GM18951 (cell line): ENCODE measurements around the gene EMP2.
"Not testable (repeated sequence)": the region's sequence is repeated elsewhere in the genome, so short reads cannot be mapped to it uniquely, and the experiment has no call there.

Source experiments
- POLR2A ChIP-seq: IDR thresholded peaks from 4 replicates; pipeline ENCODE4 v1.6.1; 2011; ENCODE audit warnings: mild to moderate bottlenecking; ENCODE audit not compliant: insufficient read length, insufficient read depth; ENCODE audit errors: extremely low read depth
- in situ Hi-C: fragments of 300-500 bp; cut with MboI; formaldehyde crosslinking; loops from one replicate; pipeline ENCODE4 v1.12.0; 2022; ENCODE audit warnings: low sequenced_read_pairs, mixed read lengths, inconsistent platforms; ENCODE audit not compliant: unreplicated experiment

The EMP2 gene

GRCh38 chr16:10543231-10543977 lies 37.0 kb downstream of the EMP2 start:
- in situ Hi-C loops = no loop called here

GRCh38 chr16:10541366-10541765 lies 39.0 kb downstream of the EMP2 start:
- no peak for TF ChIP-seq POLR2A
- in situ Hi-C loops = no loop called here

More at GRCh38 chr16:10543231-10543977, 37.0 kb downstream of the EMP2 start:
- no peak for TF ChIP-seq POLR2A

- no peak for TF ChIP-seq POLR2A
- in situ Hi-C loops = no loop called here
Observed at GRCh38 chr16:10539793-10540192, 40.6 kb downstream of the EMP2 start.

GRCh38 chr16:10539236-10539635 lies 41.2 kb downstream of the EMP2 start:
- in situ Hi-C loops = no loop called here
- no peak for TF ChIP-seq POLR2A

GRCh38 chr16:10538583-10538982 lies 41.8 kb downstream of the EMP2 start:
- no peak for TF ChIP-seq POLR2A
- in situ Hi-C loops = no loop called here

- in situ Hi-C loops = no loop called here
- no peak for TF ChIP-seq POLR2A
Observed at GRCh38 chr16:10537946-10538345, 42.5 kb downstream of the EMP2 start.

GRCh38 chr16:10536814-10537389 lies 43.5 kb downstream of the EMP2 start:
- in situ Hi-C loops = no loop called here

GRCh38 chr16:10536328-10536727 lies 44.1 kb downstream of the EMP2 start:
- in situ Hi-C loops = not testable (repeated sequence)

More at GRCh38 chr16:10536814-10537389, 43.5 kb downstream of the EMP2 start:
- no peak for TF ChIP-seq POLR2A

- in situ Hi-C loops = no loop called here
- TF ChIP-seq POLR2A = no peak
Observed at GRCh38 chr16:10535461-10535860, 44.9 kb downstream of the EMP2 start.

GRCh38 chr16:10534748-10535147 lies 45.6 kb downstream of the EMP2 start:
- TF ChIP-seq POLR2A = no peak
- in situ Hi-C loops = no loop called here

GRCh38 chr16:10533612-10534011 lies 46.8 kb downstream of the EMP2 start:
- in situ Hi-C loops = not testable (repeated sequence)

GRCh38 chr16:10531582-10531981 lies 48.8 kb downstream of the EMP2 start:
- in situ Hi-C loops = no loop called here
- no peak for TF ChIP-seq POLR2A

GRCh38 chr16:10530685-10531084 lies 49.7 kb downstream of the EMP2 start:
- in situ Hi-C loops = no loop called here
- no peak for TF ChIP-seq POLR2A

GRCh38 chr16:10529895-10530669 lies 50.3 kb downstream of the EMP2 start:
- no peak for TF ChIP-seq POLR2A
- in situ Hi-C loops = loop anchor here (10.0 kb wide), 1 partner anchor 385 kb away; no protein-coding TSS in a partner anchor

GRCh38 chr16:10528635-10529034 lies 51.8 kb downstream of the EMP2 start:
- in situ Hi-C loops = loop anchor here (10.0 kb wide), 1 partner anchor 386 kb away; no protein-coding TSS in a partner anchor
- no peak for TF ChIP-seq POLR2A
